ENCODE results near the gene PFDN2. TPM values are rescaled to one million over a fixed set of nuclear protein-coding genes. Genes with fewer than 3 reads are reported as not detected.

Gene PFDN2
- total RNA-seq, 1 donor: 27.9 TPM

DNA sequence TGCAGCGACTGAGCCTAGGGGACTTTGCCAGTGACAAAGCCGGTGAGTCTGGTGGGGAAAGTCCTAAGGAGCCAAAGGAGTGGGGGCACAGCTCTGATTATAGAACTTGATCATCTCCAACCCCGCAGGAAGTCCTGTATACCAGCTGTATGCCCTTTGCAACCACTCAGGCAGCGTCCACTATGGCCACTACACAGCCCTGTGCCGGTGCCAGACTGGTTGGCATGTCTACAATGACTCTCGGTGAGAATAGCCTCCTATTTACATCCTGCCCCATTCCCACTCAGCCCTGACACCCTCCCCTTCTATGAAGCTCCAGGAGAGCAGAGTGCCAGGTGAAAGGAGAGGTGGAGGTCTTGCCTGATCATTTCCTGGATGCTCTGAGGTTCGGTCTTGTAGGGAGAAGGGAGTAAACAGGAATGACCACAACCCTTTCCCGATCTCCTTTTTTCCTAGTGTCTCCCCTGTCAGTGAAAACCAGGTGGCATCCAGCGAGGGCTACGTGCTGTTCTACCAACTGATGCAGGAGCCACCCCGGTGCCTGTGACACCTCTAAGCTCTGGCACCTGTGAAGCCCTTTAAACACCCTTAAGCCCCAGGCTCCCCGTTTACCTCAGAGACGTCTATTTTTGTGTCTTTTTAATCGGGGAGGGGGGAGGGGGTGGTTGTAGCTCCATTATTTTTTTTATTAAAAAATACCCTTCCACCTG is 47.2 kb upstream of the PFDN2 start:
- H3K79me2 ChIP-seq (ENCODE audit: insufficient read depth, low read length): peaks cover 23% of the 10 kb centered on the region
- H3K4me3 ChIP-seq (ENCODE audit: insufficient read depth, low read length): peak overlapping the region; percentile 84
- H3K27ac ChIP-seq (ENCODE audit: low read depth, low read length): peak overlapping the region; percentile 87
- TF ChIP-seq CTCF (IDR thresholded peaks at IDR 0.05; ENCODE audit: extremely low read depth, low read depth, low read length): no peak
- no peaks in the 10 kb centered on the region for H3K9me3 ChIP-seq (ENCODE audit: low read depth, low read length)
- peaks cover 18% of the 10 kb centered on the region for H3K4me1 ChIP-seq (ENCODE audit: insufficient read depth, low read length)
- peak overlapping the region; percentile 92 for H3K4me2 ChIP-seq (ENCODE audit: insufficient read depth, low read length)
- peaks cover 38% of the 10 kb centered on the region for H3K36me3 ChIP-seq (ENCODE audit: insufficient read depth, low read length)
- no peak overlapping the region for H2AFZ ChIP-seq (ENCODE audit: low read length)
- no peaks in the 10 kb centered on the region for H4K20me1 ChIP-seq (ENCODE audit: insufficient read depth, low read length)
- H3K27me3 ChIP-seq (ENCODE audit: insufficient read depth, low read length): no peaks in the 10 kb centered on the region
- DNase-seq (ENCODE audit: insufficient read length, low spot score, missing footprints): no peak

DNA sequence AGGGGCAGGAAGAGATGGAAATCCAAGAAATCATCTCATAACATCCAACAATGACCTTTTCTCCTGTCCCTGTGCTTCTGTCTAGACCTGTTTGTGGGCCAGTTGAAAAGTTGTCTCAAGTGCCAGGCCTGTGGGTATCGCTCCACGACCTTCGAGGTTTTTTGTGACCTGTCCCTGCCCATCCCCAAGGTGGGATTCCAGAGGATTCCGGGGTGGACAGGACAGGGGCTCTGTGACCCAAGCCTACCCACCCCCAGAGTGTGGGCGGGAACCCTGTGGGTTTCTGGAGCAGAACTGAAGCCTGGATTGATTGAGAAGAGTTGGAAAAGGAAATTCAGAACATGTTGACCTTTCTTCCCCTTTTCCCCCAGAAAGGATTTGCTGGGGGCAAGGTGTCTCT is 46.0 kb upstream of the PFDN2 start:
- no peak overlapping the region for H3K27ac ChIP-seq (ENCODE audit: low read depth, low read length)
- peaks cover 26% of the 10 kb centered on the region for H3K4me1 ChIP-seq (ENCODE audit: insufficient read depth, low read length)
- H2AFZ ChIP-seq (ENCODE audit: low read length): no peak overlapping the region
- H3K4me2 ChIP-seq (ENCODE audit: insufficient read depth, low read length): no peak overlapping the region
- no peaks in the 10 kb centered on the region for H3K9me3 ChIP-seq (ENCODE audit: low read depth, low read length)
- TF ChIP-seq CTCF (IDR thresholded peaks at IDR 0.05; ENCODE audit: extremely low read depth, low read depth, low read length): no peak
- DNase-seq (ENCODE audit: insufficient read length, low spot score, missing footprints): no peak
- peaks cover 29% of the 10 kb centered on the region for H3K79me2 ChIP-seq (ENCODE audit: insufficient read depth, low read length)
- H3K27me3 ChIP-seq (ENCODE audit: insufficient read depth, low read length): no peaks in the 10 kb centered on the region
- H4K20me1 ChIP-seq (ENCODE audit: insufficient read depth, low read length): no peaks in the 10 kb centered on the region
- no peak overlapping the region for H3K4me3 ChIP-seq (ENCODE audit: insufficient read depth, low read length)
- peaks cover 32% of the 10 kb centered on the region for H3K36me3 ChIP-seq (ENCODE audit: insufficient read depth, low read length)

DNA sequence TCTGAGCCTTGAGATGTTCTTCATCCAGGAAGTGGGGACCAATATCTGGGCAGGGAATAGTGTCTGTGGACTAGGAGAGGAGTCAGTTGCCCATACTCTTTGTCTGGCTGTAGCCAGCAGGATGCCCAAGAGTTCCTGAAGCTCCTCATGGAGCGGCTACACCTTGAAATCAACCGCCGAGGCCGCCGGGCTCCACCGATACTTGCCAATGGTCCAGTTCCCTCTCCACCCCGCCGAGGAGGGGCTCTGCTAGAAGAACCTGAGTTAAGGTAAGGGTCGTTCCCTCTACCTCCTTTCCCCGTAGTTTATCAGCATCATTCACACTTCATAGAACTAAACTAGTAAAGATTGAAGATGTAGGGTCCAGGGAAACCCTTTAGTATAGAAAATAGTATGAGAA is 45.0 kb upstream of the PFDN2 start:
- Histone ChIP-seq H2AFZ (ENCODE audit: low read length) (no peak overlapping the region), H3K36me3 (ENCODE audit: insufficient read depth, low read length) (peaks cover 41% of the 10 kb centered on the region)
- no peak for TF ChIP-seq CTCF (IDR thresholded peaks at IDR 0.05; ENCODE audit: extremely low read depth, low read depth, low read length)

GRCh38 chr1:161162052-161162451 is 44.2 kb upstream of the PFDN2 start:
- Histone ChIP-seq H3K9me3 (ENCODE audit: low read depth, low read length) (no peaks in the 10 kb centered on the region), H4K20me1 (ENCODE audit: insufficient read depth, low read length) (no peaks in the 10 kb centered on the region), H3K79me2 (ENCODE audit: insufficient read depth, low read length) (peaks cover 26% of the 10 kb centered on the region), H3K36me3 (ENCODE audit: insufficient read depth, low read length) (peaks cover 45% of the 10 kb centered on the region), H3K27ac (ENCODE audit: low read depth, low read length) (no peak overlapping the region), H2AFZ (ENCODE audit: low read length) (no peak overlapping the region), H3K4me1 (ENCODE audit: insufficient read depth, low read length) (peaks cover 26% of the 10 kb centered on the region), H3K4me3 (ENCODE audit: insufficient read depth, low read length) (no peak overlapping the region), H3K27me3 (ENCODE audit: insufficient read depth, low read length) (no peaks in the 10 kb centered on the region), H3K4me2 (ENCODE audit: insufficient read depth, low read length) (no peak overlapping the region)
- DNase-seq (ENCODE audit: insufficient read length, low spot score, missing footprints): peak; percentile 77
- no peak for TF ChIP-seq CTCF (IDR thresholded peaks at IDR 0.05; ENCODE audit: extremely low read depth, low read depth, low read length)

More for the DNA sequence above, 45.0 kb upstream of the PFDN2 start:
- Histone ChIP-seq H4K20me1 (ENCODE audit: insufficient read depth, low read length) (no peaks in the 10 kb centered on the region), H3K79me2 (ENCODE audit: insufficient read depth, low read length) (peaks cover 29% of the 10 kb centered on the region), H3K4me3 (ENCODE audit: insufficient read depth, low read length) (no peak overlapping the region), H3K9me3 (ENCODE audit: low read depth, low read length) (no peaks in the 10 kb centered on the region), H3K4me2 (ENCODE audit: insufficient read depth, low read length) (no peak overlapping the region), H3K4me1 (ENCODE audit: insufficient read depth, low read length) (peaks cover 30% of the 10 kb centered on the region), H3K27ac (ENCODE audit: low read depth, low read length) (no peak overlapping the region), H3K27me3 (ENCODE audit: insufficient read depth, low read length) (no peaks in the 10 kb centered on the region)
- DNase-seq (ENCODE audit: insufficient read length, low spot score, missing footprints): peak; percentile 34
